NOMO-1 treated with dmso at 0.1 percent for 144 hours (cell line): Measurements from ENCODE around the gene BMPR2.

Experiments used
- DNase-seq: peaks from one replicate; lab custom pipeline; 2025; ENCODE audit not compliant: unreplicated experiment; lab: John Stamatoyannopoulos, UW

Gene BMPR2

GRCh38 chr2:202588647-202589581 lies 212.8 kb downstream of the BMPR2 start:
- peak; percentile 80 for DNase-seq

GRCh38 chr2:202589582-202589949 lies 213.4 kb downstream of the BMPR2 start:
- DNase-seq: no peak

DNA sequence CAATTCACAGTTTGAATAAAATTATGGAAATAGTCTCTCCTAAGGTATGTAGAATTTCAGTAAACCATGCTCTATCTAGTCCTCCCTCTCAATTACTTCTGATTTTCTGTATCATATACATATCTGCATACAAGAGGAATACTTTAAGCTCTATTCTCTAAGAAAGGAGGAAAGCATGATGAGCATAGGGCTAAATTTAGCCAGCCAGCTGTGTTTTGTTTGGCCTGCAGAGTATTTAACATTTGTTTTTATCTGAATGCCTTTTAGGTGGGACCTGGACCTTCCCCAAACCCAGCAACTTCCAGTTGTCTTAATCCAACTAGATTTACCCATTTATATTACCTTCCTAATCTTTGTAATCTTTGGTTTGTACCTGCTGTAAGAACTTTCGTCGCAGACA lies 216.4 kb downstream of the BMPR2 start:
- DNase-seq: no peak

- no peak for DNase-seq
These were observed 223.0 kb downstream of the BMPR2 start for GRCh38 chr2:202599105-202599504.

DNA sequence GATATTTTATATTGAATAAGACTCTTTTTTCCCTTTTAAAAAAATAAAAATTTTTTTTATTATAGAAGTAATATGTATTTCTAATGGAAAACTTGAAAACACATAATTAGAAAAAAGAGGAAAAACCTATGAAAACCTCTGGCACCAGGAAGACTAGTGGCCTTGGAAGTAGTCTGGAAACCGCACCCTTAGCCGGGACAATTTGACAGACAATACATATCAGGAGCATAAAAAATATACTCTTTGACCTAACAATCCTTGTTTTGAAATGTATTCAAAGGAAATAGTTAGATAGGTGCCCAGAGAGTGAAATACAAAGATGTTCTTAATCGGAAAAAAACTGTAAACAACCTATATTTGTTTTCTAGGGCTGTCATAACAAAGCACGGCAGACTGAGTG lies 223.8 kb downstream of the BMPR2 start:
- no peak for DNase-seq

GRCh38 chr2:202604699-202605098 lies 228.6 kb downstream of the BMPR2 start:
- DNase-seq: no peak

GRCh38 chr2:202605174-202605573 lies 229.0 kb downstream of the BMPR2 start:
- DNase-seq: no peak

DNA sequence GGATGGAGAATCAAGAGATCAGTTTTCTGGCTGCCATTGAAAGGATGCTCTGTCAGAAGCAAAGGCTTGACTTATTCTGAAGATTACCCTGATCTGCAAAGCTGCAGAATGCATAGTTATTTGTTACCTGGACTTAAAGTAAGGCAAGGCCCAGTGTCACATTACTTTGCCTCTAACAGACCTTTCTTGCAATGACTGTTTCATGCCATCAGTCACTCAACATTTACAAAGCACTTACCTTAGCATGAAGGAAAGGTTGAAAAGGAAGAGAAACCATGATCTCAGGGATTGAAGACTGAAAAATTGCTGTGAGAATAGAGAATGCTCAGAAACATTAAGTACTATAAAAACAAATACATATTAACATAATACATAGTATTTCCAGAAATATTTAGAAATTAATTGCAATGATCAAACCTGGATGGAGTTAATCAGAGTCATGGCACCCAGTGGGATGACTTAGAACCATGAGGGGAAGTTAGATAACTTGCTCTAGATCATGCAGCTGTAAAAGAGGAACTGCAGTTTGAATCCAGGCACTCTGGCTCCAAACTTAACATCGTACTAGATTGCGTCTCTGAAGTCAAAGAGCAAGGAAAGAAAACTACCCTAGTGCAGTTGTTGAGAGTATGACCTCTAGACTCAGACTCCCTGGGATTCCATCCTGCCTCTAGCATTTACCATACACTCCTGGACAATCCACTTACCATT lies 232.2 kb downstream of the BMPR2 start:
- peak; percentile 44 for DNase-seq

DNA sequence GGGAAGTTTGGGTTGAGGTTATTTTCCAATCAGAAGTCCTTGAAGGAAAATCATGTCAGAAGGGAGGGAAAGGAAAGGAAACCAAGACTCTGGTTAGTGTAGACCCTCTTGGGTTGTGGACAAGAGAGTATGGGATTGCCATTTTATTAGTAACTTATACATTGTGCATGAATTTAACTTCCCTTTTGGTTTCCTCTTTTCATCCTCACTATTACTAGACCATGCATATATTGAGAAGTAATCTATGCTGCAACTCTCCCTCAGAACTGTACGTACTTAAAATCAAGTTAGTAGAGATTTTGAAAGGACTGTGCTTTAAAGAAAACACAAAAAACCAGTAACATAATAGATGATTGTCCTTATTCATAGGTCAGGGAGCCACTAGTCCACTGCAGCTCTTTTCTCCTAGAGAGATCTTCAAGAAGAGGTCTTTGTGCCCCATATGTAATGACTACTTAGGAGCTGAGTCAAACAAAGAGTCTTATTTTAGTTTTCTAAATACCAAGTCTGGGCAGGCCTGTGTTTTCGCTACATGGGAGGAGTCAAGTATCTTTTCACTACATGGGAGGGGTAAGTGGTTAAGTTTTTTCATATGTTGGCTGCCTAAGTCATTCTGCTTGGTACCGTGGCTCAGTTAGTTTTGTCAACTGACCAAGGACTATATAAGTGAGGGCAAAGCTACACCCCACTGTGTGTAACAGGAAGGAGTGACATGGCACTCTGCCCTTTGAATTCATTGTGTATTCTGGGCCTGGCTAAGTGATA lies 233.4 kb downstream of the BMPR2 start:
- DNase-seq: peak; percentile 51

DNA sequence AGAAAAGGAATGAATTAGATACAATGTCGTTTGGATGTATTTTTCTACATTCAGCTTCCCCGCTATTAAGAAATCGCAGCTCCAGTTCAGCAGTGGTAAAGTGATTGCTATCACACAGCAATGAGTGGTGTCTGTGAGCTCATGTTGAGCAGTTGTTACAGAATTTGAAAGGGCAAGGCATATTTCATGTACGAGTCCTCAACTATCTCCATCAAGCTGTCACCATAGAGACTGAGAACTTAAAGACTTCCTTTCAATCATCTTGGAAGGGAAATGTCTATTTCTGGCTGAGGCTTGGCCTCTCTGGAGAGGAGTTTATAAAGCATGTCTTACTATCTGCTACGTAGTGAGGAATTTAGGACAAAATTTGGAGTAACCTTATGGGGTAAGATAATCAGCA lies 234.3 kb downstream of the BMPR2 start:
- no peak for DNase-seq

- no peak for DNase-seq
These were observed 236.0 kb downstream of the BMPR2 start for GRCh38 chr2:202612145-202612544.

- no peak for DNase-seq
These were observed 237.4 kb downstream of the BMPR2 start for GRCh38 chr2:202613479-202613878.
